ENCODE data around the gene DALRD3. TPM values are rescaled to one million over a fixed set of nuclear protein-coding genes. Genes with fewer than 3 reads are reported as not detected.
A peak's percentile ranks its signal among the peaks of the same experiment; 100 is the strongest.

The DALRD3 gene
- 10 to 100 TPM in 2 of 6 experiments, 1 to 10 TPM in 4; 7.5 to 17.0 (median 8.1) TPM for total RNA-seq
- long read RNA-seq, partial matches to known transcripts: 1 of 6 reads
- long read RNA-seq, other reads (novel, unspliced or antisense): 1 of 6 reads

DNA sequence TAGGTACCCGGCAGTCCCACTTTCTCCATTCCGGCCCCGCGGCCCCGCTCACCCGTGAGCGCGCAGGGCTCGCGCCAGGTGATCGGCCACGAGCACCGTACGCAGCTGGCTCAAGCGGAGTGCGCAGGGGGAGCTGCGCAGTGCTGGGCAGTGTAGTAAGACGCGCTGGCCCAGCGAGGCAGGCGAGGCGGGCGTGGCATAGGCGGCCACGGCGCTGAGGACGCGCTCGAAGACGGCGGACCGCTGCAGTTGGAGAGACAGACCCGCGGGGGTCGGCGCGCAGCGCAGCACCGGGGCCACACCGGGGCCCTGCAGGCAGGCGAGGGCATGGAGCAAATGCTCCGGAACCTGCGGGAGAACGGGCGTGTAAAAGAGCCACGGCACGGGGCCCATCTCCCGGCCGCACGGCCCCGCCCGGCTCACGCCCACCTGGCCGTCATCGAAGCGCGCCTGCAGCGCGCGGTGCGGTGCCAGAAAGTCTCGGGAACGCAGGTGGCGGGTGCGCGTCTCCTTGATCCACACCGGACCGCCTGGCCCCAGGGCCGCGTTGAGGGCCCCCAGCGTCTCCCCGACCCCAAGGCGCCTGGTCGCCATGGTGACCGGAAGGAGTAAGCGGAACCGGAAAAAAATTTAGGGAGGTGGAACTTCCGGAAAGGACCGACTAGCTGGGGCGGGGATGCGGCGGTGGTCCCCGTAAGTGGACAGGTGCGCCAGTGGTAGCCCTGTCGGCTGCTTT lies at the start of gene DALRD3:
Gene DALRD3 (minus strand): TSS at position 610 of the 736 bp plus-strand sequence. CDS start 16 bp downstream, at position 594.
- ATAC-seq: peak in 3 of 4 donors; percentile 1 to 8 (median 2)
- H3K4me3 ChIP-seq: peak within 1 kb of the TSS; percentile 88 to 91 (median 89)
- peaks cover 0 to 24% (median 10%) of the 10 kb centered on the region in 4 donors for H3K36me3 ChIP-seq
- no peaks in the 10 kb centered on the region for H3K27me3 ChIP-seq
- H3K27ac ChIP-seq: peak within 1 kb of the TSS in 1 of 3 donors; percentile 65
- H3K9me3 ChIP-seq: no peaks in the 10 kb centered on the region
- intact Hi-C loops (cut with DNase I): no loop called here
- DNase-seq: peak; percentile 73 to 79 (median 75)
- under 1% methylated on average over 24 of the region's 85 CpGs for WGBS (ENCODE audit: insufficient coverage, low coverage, low lambda C conversion rate, missing lambda C conversion rate)
- peaks cover 0 to 29% (median 11%) of the 10 kb centered on the region in 4 donors for H3K4me1 ChIP-seq
- peak; percentile 35 for TF ChIP-seq POLR2A (IDR thresholded peaks at IDR 0.05)
- no peak for TF ChIP-seq CTCF (IDR thresholded peaks at IDR 0.05)

DNA sequence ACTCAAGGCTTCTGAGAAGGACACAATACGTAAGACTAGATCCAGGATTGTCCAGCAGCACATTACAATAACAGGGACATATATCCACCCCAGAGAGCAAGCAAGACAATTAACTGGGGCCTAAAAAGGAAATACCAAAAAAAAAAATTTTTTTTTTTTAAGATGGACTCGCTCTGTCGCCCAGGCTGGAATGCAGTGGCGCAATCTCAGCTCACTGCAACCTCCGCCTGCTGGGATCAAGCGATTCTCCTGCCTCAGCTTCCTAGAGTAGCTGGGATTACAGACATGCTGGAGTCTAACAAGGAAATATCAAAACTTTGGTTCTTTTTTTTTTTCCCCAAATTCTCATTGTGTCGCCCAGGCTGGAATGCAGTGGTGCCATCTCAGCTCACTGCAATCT lies 39.6 kb upstream of the DALRD3 start:
- no peaks in the 10 kb centered on the region for H3K9me3 ChIP-seq
- TF ChIP-seq POLR2A (IDR thresholded peaks at IDR 0.05): no peak
- no peak for TF ChIP-seq CTCF (IDR thresholded peaks at IDR 0.05)
- DNase-seq: no peak
- intact Hi-C loops (cut with DNase I): no loop called here
- H3K4me3 ChIP-seq: no peak overlapping the region
- no peaks in the 10 kb centered on the region for H3K4me1 ChIP-seq
- ATAC-seq: no peak
- 88% methylated on average over 5 of the region's 7 CpGs for WGBS (ENCODE audit: insufficient coverage, low coverage, low lambda C conversion rate, missing lambda C conversion rate)
- H3K27me3 ChIP-seq: no peaks in the 10 kb centered on the region
- H3K36me3 ChIP-seq: peaks cover 5 to 45% (median 20%) of the 10 kb centered on the region in 4 donors
- H3K27ac ChIP-seq: no peak overlapping the region

DNA sequence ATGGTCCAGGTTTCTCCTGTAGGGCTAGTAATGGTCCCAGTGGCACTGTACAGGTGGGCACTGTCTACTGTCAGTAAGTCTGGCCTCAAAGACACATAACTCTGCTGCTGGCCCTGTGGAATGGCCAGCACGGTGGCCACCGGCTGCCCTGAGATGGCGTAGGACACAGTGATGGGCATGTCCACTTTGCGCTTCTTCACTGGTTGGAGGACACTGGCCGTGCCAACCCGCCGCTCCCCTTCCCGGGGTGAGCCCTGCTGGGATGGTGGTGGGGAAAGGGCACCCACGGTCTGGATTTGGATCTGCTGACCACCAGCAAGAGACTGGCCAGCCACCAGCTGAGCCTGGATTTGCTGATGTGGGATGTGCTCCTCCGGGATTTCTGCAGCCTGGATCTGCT lies 38.9 kb upstream of the DALRD3 start:
- no peaks in the 10 kb centered on the region for H3K27me3 ChIP-seq
- no peaks in the 10 kb centered on the region for H3K9me3 ChIP-seq
- H3K36me3 ChIP-seq: peaks cover 7 to 42% (median 20%) of the 10 kb centered on the region in 4 donors
- intact Hi-C loops (cut with DNase I): no loop called here
- no peak overlapping the region for H3K4me3 ChIP-seq
- ATAC-seq: peak in 1 of 4 donors; percentile 36
- WGBS (ENCODE audit: insufficient coverage, low coverage, low lambda C conversion rate, missing lambda C conversion rate): 90% methylated on average over 2 of the region's 10 CpGs
- no peaks in the 10 kb centered on the region for H3K4me1 ChIP-seq
- TF ChIP-seq CTCF (IDR thresholded peaks at IDR 0.05) (no peak), POLR2A (IDR thresholded peaks at IDR 0.05) (no peak)
- no peak for DNase-seq
- H3K27ac ChIP-seq: no peak overlapping the region

- intact Hi-C loops (cut with DNase I): no loop called here
- no peaks in the 10 kb centered on the region for H3K4me1 ChIP-seq
Observed at GRCh38 chr3:49054344-49054862, 36.0 kb upstream of the DALRD3 start.

More at GRCh38 chr3:49054344-49054862, 36.0 kb upstream of the DALRD3 start:
- Histone ChIP-seq H3K27me3 (no peaks in the 10 kb centered on the region), H3K36me3 (peaks cover 9 to 41% (median 15%) of the 10 kb centered on the region in 4 donors), H3K27ac (no peak overlapping the region), H3K9me3 (no peaks in the 10 kb centered on the region), H3K4me3 (no peak overlapping the region)
- TF ChIP-seq POLR2A (IDR thresholded peaks at IDR 0.05) (no peak), CTCF (IDR thresholded peaks at IDR 0.05) (no peak)
- WGBS (ENCODE audit: insufficient coverage, low coverage, low lambda C conversion rate, missing lambda C conversion rate): 83% methylated on average over 2 of the region's 2 CpGs
- no peak for ATAC-seq
- no peak for DNase-seq

Data from right lobe of liver (tissue), 6 donors.